ENCODE results near the gene PEX5L.

The PEX5L gene

DNA sequence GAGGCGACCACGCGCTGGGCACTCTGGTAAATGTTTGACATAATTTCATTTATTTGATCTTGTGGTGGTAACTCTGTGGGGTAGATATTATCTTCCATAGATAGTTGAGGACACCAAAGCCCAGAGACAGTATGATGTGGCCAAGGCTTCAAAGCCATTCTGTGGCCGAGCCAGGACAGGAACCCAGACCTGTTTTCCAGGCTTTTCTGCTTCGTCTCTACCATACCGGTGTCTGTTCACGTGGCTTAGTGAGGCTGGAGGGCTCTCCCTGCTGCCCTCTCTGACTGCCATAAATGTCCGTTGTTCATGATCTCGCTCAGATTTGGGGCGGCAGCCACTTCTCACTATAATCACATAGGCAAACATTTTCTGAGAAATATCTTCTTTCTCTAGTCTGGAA lies 134.7 kb downstream of the PEX5L start:
- DNase-seq (ENCODE audit: extremely low read depth in 1 of 2, low read depth in 1 of 2) = no peak

GRCh38 chr3:179898024-179898423 lies 138.7 kb downstream of the PEX5L start:
- no peak for DNase-seq (ENCODE audit: extremely low read depth in 1 of 2, low read depth in 1 of 2)

GRCh38 chr3:179897231-179897630 lies 139.5 kb downstream of the PEX5L start:
- DNase-seq (ENCODE audit: extremely low read depth in 1 of 2, low read depth in 1 of 2) = no peak

GRCh38 chr3:179896507-179896906 lies 140.2 kb downstream of the PEX5L start:
- no peak for DNase-seq (ENCODE audit: extremely low read depth in 1 of 2, low read depth in 1 of 2)

GRCh38 chr3:179895330-179895729 lies 141.4 kb downstream of the PEX5L start:
- DNase-seq (ENCODE audit: extremely low read depth in 1 of 2, low read depth in 1 of 2) = no peak

DNA sequence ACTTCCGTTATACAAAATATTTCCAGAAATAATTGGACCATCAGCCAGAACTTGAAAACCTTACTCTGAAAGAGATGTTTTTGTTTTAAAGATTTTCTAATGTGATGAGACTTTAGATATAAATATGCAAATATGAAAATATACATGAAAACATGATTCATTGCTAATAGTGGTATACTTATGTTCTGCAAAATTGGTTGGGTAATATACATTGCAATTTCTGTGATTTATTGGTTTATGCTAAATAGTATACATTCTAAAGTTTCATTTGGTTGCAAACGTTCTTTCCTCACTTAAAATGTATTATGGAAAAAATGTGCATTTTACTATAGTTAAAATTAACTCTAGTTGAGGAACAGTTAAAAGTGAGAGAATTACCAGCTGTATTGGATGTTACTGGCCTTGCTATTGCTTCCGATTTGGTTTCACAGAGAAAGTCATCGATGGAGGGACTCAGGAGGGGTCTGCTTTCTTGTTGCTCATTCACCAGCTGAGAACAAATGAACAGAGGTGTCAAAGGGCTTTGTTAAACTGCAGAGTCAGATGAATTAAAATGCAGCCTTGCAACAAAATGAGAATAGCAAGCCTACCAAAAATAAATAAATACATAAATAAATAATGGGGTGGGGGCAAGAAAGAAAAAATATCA lies 149.3 kb downstream of the PEX5L start:
- no peak for DNase-seq (ENCODE audit: extremely low read depth in 1 of 2, low read depth in 1 of 2)

- DNase-seq (ENCODE audit: extremely low read depth in 1 of 2, low read depth in 1 of 2) = no peak
These were observed 150.8 kb downstream of the PEX5L start for GRCh38 chr3:179885950-179886349.

- DNase-seq (ENCODE audit: extremely low read depth in 1 of 2, low read depth in 1 of 2) = no peak
These were observed 152.6 kb downstream of the PEX5L start for GRCh38 chr3:179884136-179884535.

- no peak for DNase-seq (ENCODE audit: extremely low read depth in 1 of 2, low read depth in 1 of 2)
These were observed 154.4 kb downstream of the PEX5L start for GRCh38 chr3:179882292-179882691.

GRCh38 chr3:179881791-179882190 lies 154.9 kb downstream of the PEX5L start:
- no peak for DNase-seq (ENCODE audit: extremely low read depth in 1 of 2, low read depth in 1 of 2)

DNA sequence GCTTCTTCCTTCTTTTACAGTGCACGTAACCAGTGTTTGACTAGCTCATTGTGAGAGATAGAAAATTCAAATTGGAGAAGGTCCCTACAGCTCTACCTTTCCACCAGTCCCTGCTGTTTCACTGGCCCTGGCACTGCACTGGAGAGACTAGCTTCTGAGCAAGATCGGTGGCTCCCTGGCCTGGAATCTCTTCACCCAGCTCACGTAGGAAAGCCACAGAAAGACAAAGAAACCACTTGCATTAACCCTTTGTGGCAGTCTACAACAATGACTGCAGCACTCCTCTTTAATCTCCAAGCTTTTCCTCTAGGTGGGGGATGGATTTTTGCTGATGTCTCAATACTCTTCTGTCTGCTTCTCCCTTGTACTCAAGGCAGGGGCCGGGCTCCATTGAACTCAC lies 155.9 kb downstream of the PEX5L start:
- no peak for DNase-seq (ENCODE audit: extremely low read depth in 1 of 2, low read depth in 1 of 2)

DNA sequence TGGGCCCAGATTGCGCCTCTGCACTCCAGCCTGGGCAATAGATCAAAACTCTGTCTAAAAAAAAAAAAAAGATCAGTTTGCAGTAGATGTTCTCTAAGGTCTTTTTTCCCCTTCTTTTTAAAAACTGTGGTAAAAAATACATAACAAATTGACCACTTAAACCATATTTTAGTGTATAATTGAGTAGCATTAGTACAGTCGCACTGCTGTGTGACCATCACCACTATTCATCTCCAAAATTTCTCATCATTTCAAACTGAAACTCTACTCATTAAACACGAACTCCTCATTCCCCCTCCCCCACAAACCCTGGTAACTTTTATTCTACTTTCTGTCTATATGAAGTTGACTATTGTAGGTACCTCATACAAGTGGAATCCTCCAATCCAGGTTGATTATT lies 160.3 kb downstream of the PEX5L start:
- no peak for DNase-seq (ENCODE audit: extremely low read depth in 1 of 2, low read depth in 1 of 2)

DNA sequence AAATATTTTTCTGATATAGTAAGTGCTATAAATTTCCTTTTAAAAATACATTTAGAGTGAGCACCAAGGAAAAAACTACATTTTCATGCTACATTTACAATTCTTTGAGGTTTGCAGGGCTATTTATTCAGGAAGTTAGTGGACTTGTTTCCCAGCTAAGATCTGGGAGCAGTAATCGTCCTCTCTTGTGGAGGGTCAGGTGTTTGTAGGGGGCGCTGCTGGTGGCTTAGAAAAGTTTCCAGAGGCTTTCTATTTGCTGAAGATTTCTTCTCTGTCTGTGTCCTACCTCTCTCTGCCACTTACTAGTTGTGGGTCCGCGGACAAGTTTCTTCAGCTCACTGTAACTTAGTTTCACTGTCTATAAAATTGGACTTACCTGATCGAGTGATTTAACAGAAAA lies 163.9 kb downstream of the PEX5L start:
- DNase-seq (ENCODE audit: extremely low read depth in 1 of 2, low read depth in 1 of 2) = no peak

DNA sequence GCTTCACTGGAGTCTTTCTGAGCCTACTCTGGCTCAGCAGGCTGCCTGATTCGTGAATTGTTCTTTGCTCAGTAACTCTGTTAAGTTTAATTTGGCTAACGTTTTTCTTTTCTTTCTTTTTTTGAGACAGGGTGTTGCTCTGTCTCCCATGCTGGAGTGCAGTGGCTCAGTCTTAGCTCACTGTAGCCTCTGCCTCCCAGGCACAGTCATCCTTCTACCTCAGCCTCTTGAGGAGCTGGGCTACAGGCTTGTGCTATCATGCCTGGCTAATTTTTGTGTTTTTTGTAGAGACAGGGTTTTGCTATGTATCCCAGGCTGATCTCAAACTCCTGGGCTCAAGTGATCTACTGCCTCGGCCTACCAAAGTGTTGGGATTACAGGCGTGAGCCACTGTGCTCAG lies 165.0 kb downstream of the PEX5L start:
- no peak for DNase-seq (ENCODE audit: extremely low read depth in 1 of 2, low read depth in 1 of 2)

DNA sequence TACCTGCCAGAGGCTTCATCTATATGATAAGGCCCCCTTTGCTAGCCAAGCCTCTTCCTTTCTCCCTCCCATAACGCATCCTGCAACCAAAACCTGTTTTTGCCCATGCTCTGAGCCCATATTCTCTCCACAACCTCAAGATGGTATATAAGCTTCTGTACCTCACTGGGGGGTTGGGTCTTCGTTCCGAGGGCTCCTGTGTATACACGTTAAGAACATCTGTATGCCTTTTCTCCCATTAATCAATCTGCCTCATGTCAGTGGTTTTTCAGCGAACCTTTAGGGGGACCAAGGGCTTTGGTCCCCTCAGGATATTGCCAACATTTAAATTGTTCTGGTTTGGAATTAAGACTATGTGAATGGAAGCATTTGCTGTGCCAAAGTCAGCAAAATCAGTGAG lies 168.0 kb downstream of the PEX5L start:
- no peak for DNase-seq (ENCODE audit: extremely low read depth in 1 of 2, low read depth in 1 of 2)

- no peak for DNase-seq (ENCODE audit: extremely low read depth in 1 of 2, low read depth in 1 of 2)
These were observed 168.8 kb downstream of the PEX5L start for GRCh38 chr3:179867961-179868360.

DNA sequence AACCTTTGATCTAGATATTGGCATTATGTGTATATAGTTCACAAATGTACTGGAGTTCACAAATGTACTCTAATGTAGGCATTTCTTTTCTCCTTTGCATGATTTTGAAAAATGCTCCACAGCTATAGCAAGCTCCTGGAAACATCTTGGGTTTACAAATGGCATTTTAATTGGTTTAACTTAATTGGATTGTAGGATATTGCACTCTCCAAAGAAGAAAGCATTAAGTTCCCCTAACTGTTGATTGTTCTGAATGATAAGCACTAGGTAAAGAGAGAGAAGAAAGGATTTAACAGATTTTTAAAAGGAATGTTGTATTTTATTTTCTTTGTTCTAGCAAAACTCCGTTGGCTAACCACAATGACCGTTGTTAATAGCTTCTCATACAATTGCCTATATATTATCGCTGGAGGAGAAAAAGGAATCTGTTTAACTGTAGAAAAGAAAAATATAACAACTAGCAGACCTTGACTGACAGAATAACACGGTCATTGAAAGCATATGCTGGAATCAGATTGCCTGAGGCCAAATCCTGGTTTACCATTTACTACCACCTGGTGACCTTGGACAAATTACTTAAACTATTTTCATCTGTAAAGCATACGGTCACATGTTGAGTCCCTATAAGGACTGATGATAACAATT lies 170.8 kb downstream of the PEX5L start:
- DNase-seq (ENCODE audit: extremely low read depth in 1 of 2, low read depth in 1 of 2) = no peak

- no peak for DNase-seq (ENCODE audit: extremely low read depth in 1 of 2, low read depth in 1 of 2)
These were observed 174.8 kb downstream of the PEX5L start for GRCh38 chr3:179861953-179862352.

- DNase-seq (ENCODE audit: extremely low read depth in 1 of 2, low read depth in 1 of 2) = no peak
These were observed 175.4 kb downstream of the PEX5L start for GRCh38 chr3:179861292-179861691.

GRCh38 chr3:179860275-179861107 lies 176.2 kb downstream of the PEX5L start:
- DNase-seq (ENCODE audit: extremely low read depth in 1 of 2, low read depth in 1 of 2) = no peak

- DNase-seq (ENCODE audit: extremely low read depth in 1 of 2, low read depth in 1 of 2) = no peak
These were observed 183.6 kb downstream of the PEX5L start for GRCh38 chr3:179853176-179853575.

Data from activated CD8-positive, alpha-beta memory T cell treated with anti-CD3 and anti-CD28 coated beads for 1 hour (primary cell).